HG03025 (cell line): ENCODE measurements around the gene ANKIB1.
"Not testable (repeated sequence)": the region's sequence is repeated elsewhere in the genome, so short reads cannot be mapped to it uniquely, and the experiment has no call there.

Experiments
- ATAC-seq: cut with Tn5 transposase; IDR thresholded peaks from one replicate; pipeline ENCODE4 v1.9.1; 2021; ENCODE audit warnings: mild to moderate bottlenecking, moderate library complexity; ENCODE audit not compliant: unreplicated experiment, low FRiP score

Gene ANKIB1

DNA sequence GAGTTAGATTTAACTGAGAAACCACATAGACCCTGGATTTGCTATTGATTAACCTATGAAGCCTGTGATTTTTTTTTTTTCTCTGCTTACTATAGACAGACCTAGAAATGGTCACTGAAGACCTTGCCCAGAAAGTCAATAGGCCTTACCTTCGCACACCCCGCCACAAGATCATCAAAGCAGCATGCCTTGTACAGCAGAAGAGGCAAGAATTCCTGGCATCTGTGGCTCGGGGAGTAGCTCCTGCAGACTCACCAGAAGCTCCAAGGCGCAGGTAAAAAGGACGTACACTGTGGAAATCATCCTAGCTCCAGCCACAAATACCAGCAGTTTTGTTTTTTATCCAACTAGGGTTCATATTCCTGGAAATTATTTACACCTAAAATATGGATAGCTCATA, 145.3 kb downstream of the ANKIB1 start:
- ATAC-seq, result no peak

GRCh38 chr7:92397542-92397941, 151.8 kb downstream of the ANKIB1 start:
- ATAC-seq, result no peak

- ATAC-seq, result no peak
Observed at GRCh38 chr7:92400013-92400412, 154.2 kb downstream of the ANKIB1 start.

GRCh38 chr7:92402920-92403759, 157.4 kb downstream of the ANKIB1 start:
- no peak for ATAC-seq

DNA sequence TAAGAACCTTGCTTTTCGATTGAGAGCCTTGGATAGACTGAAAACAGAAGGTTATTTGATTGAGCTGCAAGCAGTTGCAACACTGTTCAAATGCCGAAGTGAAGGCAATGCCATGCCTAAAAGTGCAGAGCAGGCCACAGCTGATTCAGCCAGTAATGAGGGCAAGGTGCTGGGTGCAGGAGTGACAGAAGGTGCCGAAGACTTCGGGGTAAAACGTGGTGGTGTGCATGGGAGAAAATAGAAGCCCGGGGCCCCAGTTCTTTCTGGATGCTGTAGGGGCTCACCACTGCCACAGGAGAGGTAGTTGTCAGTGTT, 157.9 kb downstream of the ANKIB1 start:
- ATAC-seq, result no peak

DNA sequence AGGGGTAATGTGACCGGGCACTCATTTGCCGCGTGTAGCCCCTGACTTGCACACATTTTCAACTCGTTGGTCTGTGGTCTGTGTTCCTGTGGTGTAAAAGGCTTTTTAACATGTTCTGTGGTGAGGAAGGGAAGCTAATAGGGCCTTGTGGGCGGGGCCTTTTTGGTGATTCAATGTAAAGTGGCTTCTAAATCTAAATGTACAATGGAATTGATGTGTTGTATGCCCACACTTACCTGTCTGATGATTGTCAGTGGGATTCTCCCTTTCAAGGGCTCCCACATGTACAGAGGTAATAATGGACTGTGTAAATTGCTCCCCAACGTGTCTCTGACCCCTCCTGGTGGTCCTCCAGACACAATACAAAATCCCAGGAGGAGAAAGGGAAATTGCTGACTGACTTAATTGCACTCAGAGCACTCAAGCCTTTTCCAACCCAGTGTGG, 158.4 kb downstream of the ANKIB1 start:
- no peak for ATAC-seq

DNA sequence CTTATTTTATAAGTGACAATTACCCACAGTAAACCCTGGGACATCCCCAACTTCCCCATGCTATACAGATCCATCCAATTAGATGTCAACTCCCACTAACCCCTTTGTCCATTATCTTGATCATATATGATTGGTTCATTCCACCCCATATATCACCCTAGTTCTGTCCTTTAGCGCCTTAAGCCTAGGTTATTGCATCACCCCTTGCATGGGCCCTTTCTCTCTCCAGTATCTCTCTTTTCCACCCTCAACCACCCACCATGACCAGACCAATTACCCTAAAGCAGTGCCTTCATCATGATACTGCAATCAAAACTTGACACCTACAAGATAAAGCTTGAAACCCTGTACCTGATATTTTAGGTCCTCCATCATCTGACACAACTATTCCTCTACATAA, 163.6 kb downstream of the ANKIB1 start:
- ATAC-seq, result no peak

GRCh38 chr7:92410162-92410561, 164.4 kb downstream of the ANKIB1 start:
- not testable (repeated sequence) for ATAC-seq

GRCh38 chr7:92412745-92413144, 167.0 kb downstream of the ANKIB1 start:
- no peak for ATAC-seq

DNA sequence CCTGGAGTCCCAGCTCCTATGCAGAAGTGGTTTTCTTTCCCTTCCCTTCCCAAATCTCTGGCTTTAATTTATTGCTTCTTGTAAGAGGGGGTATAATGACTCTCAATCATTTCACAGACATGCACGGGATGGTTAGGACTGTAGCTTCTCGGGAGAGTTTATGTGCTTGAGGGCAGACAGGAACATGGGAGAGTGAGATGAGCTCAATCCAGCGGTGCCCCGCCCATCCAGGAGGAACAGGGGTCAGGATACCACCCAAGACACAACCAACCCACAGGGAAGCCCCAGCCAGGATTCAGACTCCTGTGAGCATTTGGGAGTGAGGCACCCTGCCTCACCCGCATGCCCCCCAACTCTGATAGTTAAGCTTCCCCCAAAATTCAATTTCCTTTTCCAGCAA, 167.8 kb downstream of the ANKIB1 start:
- ATAC-seq, result no peak

DNA sequence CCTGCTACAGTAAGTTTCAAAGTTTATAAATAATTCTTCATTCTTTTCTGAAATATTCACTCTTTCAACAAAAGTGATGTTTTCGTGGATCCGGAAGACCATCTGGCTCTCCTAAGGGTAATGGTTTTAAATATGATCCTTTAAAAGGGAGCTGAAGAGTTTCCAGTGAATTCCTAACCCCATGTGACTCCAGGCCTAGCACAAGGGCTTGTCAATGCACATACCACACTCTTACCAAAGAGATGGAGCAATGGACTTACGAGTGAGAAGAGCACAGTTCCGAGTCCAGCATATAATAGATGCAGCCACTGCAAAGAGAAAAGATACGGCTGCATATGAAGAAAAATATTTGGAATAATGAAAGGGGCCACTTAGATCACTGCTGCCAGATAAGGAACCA, 169.5 kb downstream of the ANKIB1 start:
- ATAC-seq, result no peak

- no peak for ATAC-seq
Observed at GRCh38 chr7:92417913-92418312, 172.1 kb downstream of the ANKIB1 start.

GRCh38 chr7:92421676-92422435, 176.1 kb downstream of the ANKIB1 start:
- no peak for ATAC-seq

DNA sequence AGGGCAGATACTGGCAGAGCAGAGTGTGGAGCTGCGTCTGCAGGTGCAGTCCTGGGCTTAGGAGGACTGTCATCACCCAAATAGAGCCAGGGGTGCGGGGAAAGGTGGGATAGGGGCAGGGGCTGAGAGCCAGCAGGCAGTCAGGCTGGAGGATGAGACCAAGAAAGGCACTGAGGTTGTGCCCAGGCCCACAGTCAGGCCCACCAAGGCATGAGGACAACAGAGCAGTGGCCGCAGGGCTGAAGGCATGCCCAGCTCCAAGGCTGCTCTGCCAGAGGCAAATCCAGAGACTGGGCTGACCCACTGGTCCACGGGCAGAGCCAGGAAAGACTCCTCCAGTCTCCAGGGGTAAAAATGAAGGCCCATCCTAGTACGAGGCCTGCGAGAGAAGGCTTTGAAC, 177.2 kb downstream of the ANKIB1 start:
- ATAC-seq, result no peak

- no peak for ATAC-seq
Observed at GRCh38 chr7:92423710-92424131, 177.9 kb downstream of the ANKIB1 start.

DNA sequence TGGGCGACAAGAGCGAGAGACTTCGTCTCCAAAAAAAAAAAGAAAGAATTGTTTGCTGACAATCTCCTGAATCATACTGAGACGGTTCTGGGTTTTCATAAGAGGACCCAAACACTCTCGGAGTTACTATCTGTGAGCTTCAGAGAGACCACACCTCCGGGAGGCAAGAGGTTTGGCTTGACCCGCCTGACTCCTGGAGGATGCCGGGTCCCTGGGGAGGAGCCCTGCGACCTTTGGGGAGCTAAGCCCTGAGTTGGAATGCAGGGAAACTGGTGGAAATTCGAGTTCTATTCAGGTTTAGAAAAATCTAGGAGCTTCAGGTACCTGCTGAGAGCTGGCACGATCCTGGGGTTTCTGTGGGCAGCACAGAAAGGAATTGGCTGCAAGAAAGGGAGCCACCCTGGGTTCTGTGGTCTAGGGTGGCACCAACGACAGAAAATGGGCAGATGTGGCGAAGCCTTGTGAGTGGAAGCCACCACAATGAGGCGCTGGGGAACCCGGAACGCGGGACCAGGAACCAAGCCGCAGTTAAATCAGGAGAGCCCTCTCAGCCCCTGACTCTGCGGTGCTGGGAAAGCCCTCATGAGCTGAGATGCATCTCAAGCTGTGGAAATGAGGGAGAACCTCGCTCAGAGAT, 179.7 kb downstream of the ANKIB1 start:
- ATAC-seq, result no peak

- ATAC-seq, result no peak
Observed at GRCh38 chr7:92427193-92427592, 181.4 kb downstream of the ANKIB1 start.

DNA sequence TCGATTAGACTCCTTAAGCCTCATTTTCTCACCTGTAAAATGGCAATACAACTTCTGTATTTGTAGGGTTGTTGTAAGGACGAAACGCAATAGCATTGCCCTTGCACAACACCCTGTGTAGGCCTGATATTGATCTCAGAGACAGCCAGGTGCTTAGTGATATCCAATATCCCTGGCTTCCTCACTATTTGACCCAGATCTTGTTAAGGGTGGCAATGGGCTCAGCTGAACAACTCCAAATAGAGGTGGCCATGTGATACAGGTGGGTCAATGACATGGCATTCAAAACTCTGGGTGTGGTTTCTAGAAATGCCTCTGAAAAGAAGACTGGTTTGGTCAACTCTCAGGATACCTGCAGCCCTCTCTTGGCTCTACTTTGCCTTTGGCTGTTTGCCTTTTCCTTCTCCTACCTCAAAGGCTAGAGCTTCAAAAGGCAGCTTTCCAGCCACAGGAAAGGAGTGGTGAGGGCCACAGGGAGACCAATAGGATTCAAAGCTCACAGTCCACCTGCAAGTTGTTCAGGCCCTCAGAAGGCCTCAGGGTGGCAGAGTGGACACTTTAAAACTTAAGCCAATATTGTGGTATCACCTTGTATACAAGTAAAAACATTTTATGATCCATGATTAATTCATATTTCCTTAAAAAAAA, 186.6 kb downstream of the ANKIB1 start:
- ATAC-seq, result no peak

DNA sequence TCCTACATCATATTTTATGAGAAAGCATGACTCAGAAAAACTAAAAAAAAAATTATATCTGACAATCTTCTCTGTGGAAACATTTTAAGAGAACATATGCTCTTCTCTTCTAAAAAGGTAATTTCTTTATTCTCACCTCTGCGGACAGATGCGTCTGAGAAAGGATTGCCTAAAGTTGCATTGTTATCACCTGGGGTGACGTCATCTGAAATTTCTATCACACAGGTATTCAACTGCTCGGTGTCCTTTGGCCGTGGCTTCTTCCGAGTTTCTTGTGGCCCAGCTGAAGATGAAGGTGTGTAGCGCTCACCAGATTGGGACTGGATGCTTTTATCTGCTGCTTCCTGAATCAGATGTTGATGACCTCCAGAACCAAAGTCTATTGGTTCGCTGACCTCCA, 187.2 kb downstream of the ANKIB1 start:
- ATAC-seq, result no peak

DNA sequence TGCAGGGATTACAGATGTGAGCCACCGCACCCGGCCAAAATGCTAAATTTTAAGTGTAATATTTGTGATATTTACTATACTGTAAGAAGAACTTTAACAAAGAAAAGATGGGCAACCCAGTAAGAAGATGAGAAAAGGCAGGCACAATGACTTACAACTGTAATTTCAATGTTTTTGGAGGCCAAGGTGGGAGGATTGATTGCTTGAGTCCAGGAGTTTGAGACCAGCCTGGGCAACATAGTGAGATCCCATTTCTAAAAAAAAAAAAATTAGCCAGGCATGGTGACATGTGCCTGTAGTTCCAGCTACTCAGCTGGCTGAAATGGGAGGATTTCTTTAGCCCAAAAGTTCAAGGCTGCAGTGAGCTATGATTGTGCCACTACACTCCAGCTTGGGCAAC, 189.8 kb downstream of the ANKIB1 start:
- ATAC-seq, result no peak
